PFSK-1 (cell line): ENCODE results near the gene RNF223.

Experiments
- FOXP2 ChIP-seq: optimal IDR thresholded peaks from 2 replicates; pipeline ENCODE3; 2011; ENCODE audit warnings: borderline replicate concordance, control low read depth, inconsistent platforms; ENCODE audit not compliant: insufficient read depth; ENCODE audit errors: extremely low read length, extremely low read depth
- POLR2AphosphoS5 ChIP-seq: IDR thresholded peaks from 2 replicates; pipeline ENCODE4 v1.6.1; 2012; ENCODE audit warnings: low read depth, mild to moderate bottlenecking, control low read depth, low read length, moderate library complexity
- REST ChIP-seq, 2 experiments: IDR thresholded peaks; 2 replicates each; pipeline versions ENCODE4 v1.6.1 to v1.8.0; 2011 to 2012; ENCODE audit warnings: low read depth in 2 of 2, low read length in 2 of 2, control low read depth in 1 of 2, inconsistent platforms in 1 of 2, mild to moderate bottlenecking in 1 of 2, moderate library complexity in 1 of 2; ENCODE audit not compliant: insufficient read depth in 1 of 2
- SIN3A ChIP-seq: IDR thresholded peaks from 2 replicates; pipeline ENCODE4 v1.6.1; 2012; ENCODE audit warnings: mild to moderate bottlenecking, low read length, moderate library complexity, borderline replicate concordance; ENCODE audit not compliant: insufficient read depth
- TAF1 ChIP-seq: IDR thresholded peaks from 2 replicates; pipeline ENCODE4 v1.6.1; 2012; ENCODE audit warnings: low read length, control low read depth, borderline replicate concordance; ENCODE audit not compliant: insufficient read depth

Gene RNF223

GRCh38 chr1:1051127-1051810, 22.8 kb downstream of the RNF223 start:
- no peak for TF ChIP-seq FOXP2
- TF ChIP-seq REST (IDR thresholded peaks at IDR 0.05; ENCODE audit: insufficient read depth in 1 of 2, low read depth in 2 of 2, low read length in 2 of 2), result no peak
- no peak for TF ChIP-seq POLR2AphosphoS5
- no peak for TF ChIP-seq TAF1
- no peak for TF ChIP-seq SIN3A

GRCh38 chr1:1050577-1051052, 23.5 kb downstream of the RNF223 start:
- TF ChIP-seq REST (IDR thresholded peaks at IDR 0.05; ENCODE audit: insufficient read depth in 1 of 2, low read depth in 2 of 2, low read length in 2 of 2) (no peak), FOXP2 (no peak), TAF1 (no peak), SIN3A (no peak), POLR2AphosphoS5 (no peak)

GRCh38 chr1:1049318-1050165, 24.6 kb downstream of the RNF223 start:
- no peak for TF ChIP-seq REST (IDR thresholded peaks at IDR 0.05; ENCODE audit: insufficient read depth in 1 of 2, low read depth in 2 of 2, low read length in 2 of 2)

GRCh38 chr1:1048765-1049164, 25.3 kb downstream of the RNF223 start:
- TF ChIP-seq FOXP2, result no peak
- TF ChIP-seq TAF1, result no peak
- no peak for TF ChIP-seq SIN3A
- TF ChIP-seq REST (IDR thresholded peaks at IDR 0.05; ENCODE audit: insufficient read depth in 1 of 2, low read depth in 2 of 2, low read length in 2 of 2), result no peak
- TF ChIP-seq POLR2AphosphoS5, result no peak
